ENCODE results near the gene PRELID2.

DNA sequence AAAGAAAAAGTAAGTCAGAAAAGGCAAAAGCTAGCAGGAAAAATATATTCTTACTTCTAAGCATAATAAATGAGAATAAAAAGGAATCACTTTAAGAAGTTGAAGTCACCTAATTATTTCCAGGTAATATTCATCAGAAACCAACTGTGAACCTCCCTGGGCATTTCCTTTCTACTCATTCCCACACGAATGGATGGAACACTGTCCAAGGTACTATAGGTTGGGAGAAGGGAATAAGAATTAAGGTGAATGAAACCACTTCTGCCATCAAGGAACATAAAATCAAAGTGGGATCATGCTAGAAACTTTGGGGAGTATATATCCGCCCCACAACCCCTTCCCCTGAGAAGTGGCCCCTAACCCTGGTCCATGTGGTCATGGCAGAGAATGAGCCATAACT lies 41.6 kb downstream of the PRELID2 start:
- TF ChIP-seq TAF1 (IDR thresholded peaks at IDR 0.05; ENCODE audit: low read depth, low read length) (no peak), POLR2A (IDR thresholded peaks at IDR 0.05; ENCODE audit: low read depth, low read length) (no peak), POLR2AphosphoS5 (IDR thresholded peaks at IDR 0.05; ENCODE audit: low read depth, low read length) (no peak)
